Erythroblast (primary cell): ENCODE measurements around the gene NHEJ1.

Experiments
- DNase-seq, 2 experiments: peaks; one replicate each; lab custom pipeline; 2025; lab: John Stamatoyannopoulos, UW
- GATA1 ChIP-seq: IDR thresholded peaks from 2 replicates; pipeline ENCODE4 v1.6.1; 2011; ENCODE audit warnings: low read depth, mild to moderate bottlenecking, control low read depth, low read length, moderate library complexity
- POLR2A ChIP-seq: IDR thresholded peaks from 2 replicates; pipeline ENCODE4 v1.6.1; 2011; ENCODE audit warnings: mild to moderate bottlenecking, low read length

NHEJ1 gene

GRCh38 chr2:219167997-219168396 lies 7.4 kb upstream of the NHEJ1 start:
- DNase-seq = no peak
- no peak for TF ChIP-seq GATA1
- TF ChIP-seq POLR2A = no peak

- no peak for DNase-seq
- no peak for TF ChIP-seq POLR2A
- TF ChIP-seq GATA1 = no peak
These were observed 4.7 kb upstream of the NHEJ1 start for GRCh38 chr2:219165058-219165911.

- DNase-seq = no peak
- TF ChIP-seq GATA1 (no peak), POLR2A (no peak)
These were observed 2.5 kb upstream of the NHEJ1 start for GRCh38 chr2:219163156-219163555.

- no peak for TF ChIP-seq GATA1
- no peak for TF ChIP-seq POLR2A
- DNase-seq = no peak
These were observed 482 bp upstream of the NHEJ1 start for GRCh38 chr2:219161097-219161496.

GRCh38 chr2:219159771-219160185 lies 837 bp downstream of the NHEJ1 start:
- DNase-seq = no peak
- TF ChIP-seq GATA1 (no peak), POLR2A (no peak)

GRCh38 chr2:219158586-219158985 lies 2.0 kb downstream of the NHEJ1 start:
- TF ChIP-seq POLR2A = no peak
- DNase-seq = no peak

GRCh38 chr2:219158025-219158424 lies 2.6 kb downstream of the NHEJ1 start:
- no peak for TF ChIP-seq POLR2A
- no peak for TF ChIP-seq GATA1
- peak in 1 of 2 experiments; percentile 11 for DNase-seq

- DNase-seq = no peak
- TF ChIP-seq POLR2A (no peak), GATA1 (no peak)
These were observed 3.2 kb downstream of the NHEJ1 start for GRCh38 chr2:219157396-219157795.

GRCh38 chr2:219155054-219155644 lies 5.5 kb downstream of the NHEJ1 start:
- TF ChIP-seq POLR2A (no peak), GATA1 (no peak)
- DNase-seq = peak; percentile 76 to 88

GRCh38 chr2:219149667-219150066 lies 10.9 kb downstream of the NHEJ1 start:
- no peak for DNase-seq

GRCh38 chr2:219142329-219142728 lies 18.3 kb downstream of the NHEJ1 start:
- no peak for DNase-seq
- no peak for TF ChIP-seq POLR2A
- no peak for TF ChIP-seq GATA1

More at GRCh38 chr2:219149667-219150066, 10.9 kb downstream of the NHEJ1 start:
- TF ChIP-seq GATA1 = no peak
- TF ChIP-seq POLR2A = no peak

- no peak for TF ChIP-seq POLR2A
- no peak for TF ChIP-seq GATA1
- no peak for DNase-seq
These were observed 19.9 kb downstream of the NHEJ1 start for GRCh38 chr2:219140722-219141121.

- DNase-seq = no peak
- TF ChIP-seq GATA1 = no peak
- TF ChIP-seq POLR2A = no peak
These were observed 26.6 kb downstream of the NHEJ1 start for GRCh38 chr2:219133976-219134375.

- no peak for DNase-seq
- no peak for TF ChIP-seq POLR2A
- no peak for TF ChIP-seq GATA1
These were observed 28.9 kb downstream of the NHEJ1 start for GRCh38 chr2:219131744-219132143.
